Activated T-helper 2 cell treated with anti-CD3 and anti-CD28 coated beads, Interferon-gamma antibody, Interleukin-2, Interleukin-4, amounts not matched to agents 10 μg/mL and 5 μg/mL and 100 μg/mL, durations not matched to agents 14 hours and 24 hours and 36 hours (primary cell): ENCODE measurements around the gene WDR18. TPM values are rescaled to one million over a fixed set of nuclear protein-coding genes. Genes with fewer than 3 reads are reported as not detected.

Experiments used
- DNase-seq: peaks from one replicate; pipeline ENCODE4 v3.0.0; 2021; ENCODE audit warnings: low spot score
- H3K27ac Mint-ChIP-seq: one replicate; pipeline ENCODE4 v1.8.0; 2021; ENCODE audit warnings: mixed read lengths
- H3K27me3 Mint-ChIP-seq: one replicate; pipeline ENCODE4 v1.8.0; 2021; ENCODE audit warnings: low read depth, mixed read lengths
- H3K36me3 Mint-ChIP-seq: one replicate; pipeline ENCODE4 v1.8.0; 2021; ENCODE audit warnings: low read depth, mixed read lengths
- H3K4me1 Mint-ChIP-seq: one replicate; pipeline ENCODE4 v1.8.0; 2021; ENCODE audit warnings: low read depth, mixed read lengths
- H3K4me3 Mint-ChIP-seq: one replicate; pipeline ENCODE4 v1.8.0; 2021; ENCODE audit warnings: low read depth, mild to moderate bottlenecking, moderate library complexity, mixed read lengths
- H3K9me3 Mint-ChIP-seq: one replicate; pipeline ENCODE4 v1.8.0; 2021; ENCODE audit warnings: mixed read lengths
- intact Hi-C: fragments of 100-400 bp; cut with micrococcal nuclease; formaldehyde crosslinking; loops from one replicate; pipeline ENCODE4 v1.15.1; 2023
- total RNA-seq: library from RNA; stranded (reverse); gene quantifications from 2 replicates; pipeline ENCODE4 v1.2.3, GENCODE V29; 2022

WDR18 gene
- total RNA-seq, 1 donor from 2014 or later: 94.9 TPM

DNA sequence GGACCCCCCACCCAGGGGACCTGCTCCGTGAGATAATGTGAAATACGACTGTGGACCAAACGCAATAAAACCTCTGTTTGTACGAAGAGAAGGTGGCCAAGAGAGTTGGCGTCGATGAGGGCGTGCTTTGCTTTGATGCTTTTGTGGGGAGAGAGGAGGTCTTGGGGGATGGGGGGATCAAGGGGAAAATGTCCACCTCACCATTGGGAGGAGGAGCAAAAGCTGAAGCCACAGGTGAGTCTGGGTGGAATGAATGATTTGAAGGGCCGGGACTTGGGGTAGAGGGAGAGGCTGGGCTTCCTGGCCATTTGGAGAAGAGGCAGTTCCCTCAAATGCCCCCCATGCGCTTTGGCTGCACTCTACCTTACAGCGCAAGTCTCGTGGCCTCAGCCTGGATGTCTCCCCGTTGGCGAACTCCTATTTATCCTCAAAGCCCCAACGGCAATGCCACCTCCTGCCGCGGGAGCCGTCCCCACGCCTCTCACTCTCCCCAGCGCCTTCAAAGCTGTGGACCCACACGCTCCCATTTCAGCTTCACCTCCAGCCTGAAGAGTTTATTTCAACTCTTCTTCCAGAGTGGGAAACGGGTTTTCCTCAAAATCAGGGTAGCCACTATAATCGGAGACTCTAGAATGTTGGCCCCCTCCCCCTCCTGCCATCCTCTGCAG, 55.0 kb downstream of the WDR18 start:
- Mint-ChIP-seq H3K27ac (peak overlapping the region; percentile 68), H3K4me3 (peak overlapping the region; percentile 96)
- intact Hi-C loops: loop anchor here (2.0 kb wide), 3 partner anchors 18 to 202 kb away; partner anchors contain the start of genes ATP5F1D, RNU6-2 and TMEM259

DNA sequence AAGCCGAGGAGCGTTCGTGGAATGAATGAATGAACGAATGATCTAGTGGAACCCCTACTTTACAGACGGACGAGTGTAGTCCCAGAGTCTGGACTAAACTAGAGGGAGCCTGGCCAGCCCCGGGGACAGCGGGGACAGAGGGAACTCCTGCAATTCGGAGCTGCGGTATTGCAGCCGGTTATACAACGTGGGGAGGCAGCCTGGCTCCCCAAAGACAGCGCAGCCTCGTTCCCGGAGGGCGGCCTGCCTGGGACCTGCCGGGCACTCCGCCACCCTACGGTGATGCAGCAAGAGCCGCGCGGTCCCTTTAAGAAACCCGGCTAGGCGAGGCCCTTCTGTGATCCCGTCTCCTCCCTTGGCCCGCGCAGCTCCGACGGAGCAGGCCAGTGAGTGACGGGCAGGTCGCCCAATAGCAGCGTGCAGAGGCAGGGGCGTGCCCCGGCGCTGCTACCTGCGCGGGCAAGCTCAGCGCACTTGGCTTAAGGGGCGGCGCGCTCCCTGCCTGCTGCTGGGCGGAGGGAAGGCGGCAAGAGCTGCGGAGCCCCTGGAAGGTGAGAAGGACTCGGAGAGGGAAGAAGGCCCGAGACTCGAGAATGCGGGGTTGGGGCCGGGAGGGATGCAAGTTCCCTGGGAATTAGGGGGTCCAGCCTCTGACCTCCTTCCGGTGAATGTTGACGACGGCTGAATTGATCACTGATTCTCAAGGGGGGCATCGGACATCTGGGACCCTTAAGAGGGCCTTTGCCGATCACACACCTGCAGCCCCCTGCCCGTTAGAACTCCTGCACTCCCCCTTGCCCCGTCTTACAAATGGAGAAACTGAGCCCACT, 55.7 kb downstream of the WDR18 start, which contains the start of gene ABCA7:
Gene ABCA7 (plus strand): TSS at position 462 of the 830 bp plus-strand sequence. CDS start 1,255 bp downstream, outside the sequence.
- H3K27me3 Mint-ChIP-seq: no peaks in the 10 kb centered on the region
- H3K4me3 Mint-ChIP-seq: peak within 1 kb of the TSS; percentile 96
- H3K9me3 Mint-ChIP-seq: no peaks in the 10 kb centered on the region
- H3K27ac Mint-ChIP-seq: peak within 1 kb of the TSS; percentile 68
- H3K36me3 Mint-ChIP-seq: peaks cover 46% of the 10 kb centered on the region
- peak; percentile 99 for DNase-seq
- intact Hi-C loops: loop anchor here (1.0 to 2.0 kb wide), 5 partner anchors 12 to 201 kb away; partner anchors contain the start of genes ATP5F1D, RNU6-2 and TMEM259
- peaks cover 36% of the 10 kb centered on the region for H3K4me1 Mint-ChIP-seq

More for the DNA sequence above, 55.0 kb downstream of the WDR18 start:
- Mint-ChIP-seq H3K27me3 (no peaks in the 10 kb centered on the region), H3K4me1 (peaks cover 36% of the 10 kb centered on the region), H3K9me3 (no peaks in the 10 kb centered on the region), H3K36me3 (peaks cover 46% of the 10 kb centered on the region)
- no peak for DNase-seq

DNA sequence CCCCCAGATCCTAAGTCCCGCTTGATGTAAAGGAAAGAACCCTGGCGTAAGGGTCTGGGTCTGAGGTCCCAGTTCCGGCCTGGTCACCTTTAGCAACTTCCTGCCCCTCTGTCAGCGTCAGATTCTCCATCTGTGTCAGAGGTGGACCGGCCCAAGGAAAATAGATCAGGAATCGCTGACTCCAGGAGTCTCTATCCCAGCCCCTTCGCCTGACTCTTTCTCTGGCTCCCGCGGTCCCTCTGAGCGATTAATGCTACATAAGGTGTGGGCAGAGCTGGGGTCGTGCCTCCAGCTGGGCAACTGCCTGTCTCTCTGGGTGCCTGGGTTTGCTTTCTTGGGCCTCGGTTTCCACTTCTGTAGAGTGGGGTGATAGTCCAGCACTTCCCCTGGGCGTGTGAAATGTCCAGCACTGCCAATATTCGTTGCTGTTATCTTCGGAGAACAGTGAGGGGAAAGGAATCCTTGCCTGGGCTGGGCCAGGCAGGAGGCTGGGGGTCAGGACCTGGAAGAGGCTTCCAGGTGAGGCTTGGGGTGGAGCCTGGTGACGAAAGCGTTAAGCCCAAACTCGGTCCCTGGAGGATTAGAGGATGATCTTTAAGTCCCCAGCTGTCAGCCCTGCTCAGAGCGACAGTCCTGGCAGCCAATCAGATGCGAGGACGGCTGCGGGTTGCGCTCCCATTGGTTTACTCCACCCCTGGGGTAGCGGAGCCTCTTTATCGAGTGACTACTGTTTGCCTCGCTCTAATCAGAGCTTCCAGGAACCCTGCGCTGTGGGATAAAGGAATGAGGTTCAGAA, 56.5 kb downstream of the WDR18 start:
- H3K27ac Mint-ChIP-seq: peak overlapping the region; percentile 64
- peaks cover 33% of the 10 kb centered on the region for H3K4me1 Mint-ChIP-seq
- DNase-seq: peak; percentile 92
- H3K36me3 Mint-ChIP-seq: peaks cover 42% of the 10 kb centered on the region
- intact Hi-C loops: loop anchor here (1.0 to 2.0 kb wide), 2 partner anchors 12 to 28 kb away; no protein-coding TSS in a partner anchor
- no peaks in the 10 kb centered on the region for H3K27me3 Mint-ChIP-seq
- peak overlapping the region; percentile 96 for H3K4me3 Mint-ChIP-seq
- no peaks in the 10 kb centered on the region for H3K9me3 Mint-ChIP-seq

DNA sequence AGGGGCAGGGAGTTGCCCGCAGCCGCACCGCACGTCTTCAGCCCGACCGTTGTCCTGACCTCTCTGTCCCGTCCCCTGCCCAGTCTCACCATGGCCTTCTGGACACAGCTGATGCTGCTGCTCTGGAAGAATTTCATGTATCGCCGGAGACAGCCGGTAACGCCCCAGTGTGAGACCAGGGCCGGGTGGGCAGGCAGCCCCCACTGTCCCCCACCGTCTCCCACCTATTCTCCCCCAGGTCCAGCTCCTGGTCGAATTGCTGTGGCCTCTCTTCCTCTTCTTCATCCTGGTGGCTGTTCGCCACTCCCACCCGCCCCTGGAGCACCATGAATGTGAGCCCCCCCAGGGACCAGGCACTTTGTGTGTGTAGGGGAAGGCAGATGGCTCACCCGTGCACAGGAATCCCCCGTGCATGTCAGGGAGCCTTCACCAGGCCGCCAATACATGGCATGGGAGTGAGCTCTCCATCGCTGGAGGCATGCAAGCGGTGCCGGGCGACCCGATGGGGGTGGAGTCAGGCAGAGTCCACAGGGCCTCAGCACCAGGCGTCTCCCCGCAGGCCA, 57.2 kb downstream of the WDR18 start:
- peaks cover 33% of the 10 kb centered on the region for H3K4me1 Mint-ChIP-seq
- intact Hi-C loops: loop anchor here (2.0 kb wide), 1 partner anchor 27 kb away; no protein-coding TSS in a partner anchor
- peak overlapping the region; percentile 19 for H3K27ac Mint-ChIP-seq
- H3K4me3 Mint-ChIP-seq: peak overlapping the region; percentile 96
- H3K36me3 Mint-ChIP-seq: peaks cover 35% of the 10 kb centered on the region
- no peaks in the 10 kb centered on the region for H3K9me3 Mint-ChIP-seq
- no peak for DNase-seq
- no peaks in the 10 kb centered on the region for H3K27me3 Mint-ChIP-seq

DNA sequence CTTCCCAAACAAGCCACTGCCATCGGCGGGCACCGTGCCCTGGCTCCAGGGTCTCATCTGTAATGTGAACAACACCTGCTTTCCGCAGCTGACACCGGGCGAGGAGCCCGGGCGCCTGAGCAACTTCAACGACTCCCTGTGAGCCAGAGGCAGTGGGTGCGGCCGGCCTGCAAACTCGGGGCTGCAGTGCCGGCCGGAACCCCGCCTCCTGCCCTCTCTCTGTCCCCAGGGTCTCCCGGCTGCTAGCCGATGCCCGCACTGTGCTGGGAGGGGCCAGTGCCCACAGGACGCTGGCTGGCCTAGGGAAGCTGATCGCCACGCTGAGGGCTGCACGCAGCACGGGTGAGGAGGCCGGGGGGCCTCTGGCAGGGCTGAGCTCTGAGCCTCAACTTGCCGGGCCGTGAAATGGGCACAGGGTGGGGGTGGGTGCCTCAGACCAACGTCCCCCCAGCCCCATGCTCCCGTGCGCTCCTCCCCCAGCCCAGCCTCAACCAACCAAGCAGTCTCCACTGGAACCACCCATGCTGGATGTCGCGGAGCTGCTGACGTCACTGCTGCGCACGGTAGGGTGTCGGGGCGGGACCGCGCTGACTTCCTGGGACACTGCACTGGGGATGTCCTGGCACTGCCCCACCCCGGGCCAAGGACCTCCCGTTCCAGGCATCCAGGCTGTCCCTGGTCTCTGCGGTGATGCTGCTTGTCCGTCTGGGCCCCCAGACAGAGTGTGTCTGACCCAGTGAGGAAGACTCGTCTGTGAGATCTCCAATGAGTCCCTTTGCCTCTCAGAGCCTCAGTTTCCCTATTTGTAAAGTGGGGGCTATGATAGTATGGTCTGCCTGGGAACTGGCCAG, 57.9 kb downstream of the WDR18 start:
- peaks cover 28% of the 10 kb centered on the region for H3K36me3 Mint-ChIP-seq
- no peaks in the 10 kb centered on the region for H3K27me3 Mint-ChIP-seq
- peaks cover 30% of the 10 kb centered on the region for H3K4me1 Mint-ChIP-seq
- DNase-seq: no peak
- intact Hi-C loops: loop anchor here (2.0 kb wide), 1 partner anchor 27 kb away; no protein-coding TSS in a partner anchor
- no peak overlapping the region for H3K27ac Mint-ChIP-seq
- no peak overlapping the region for H3K4me3 Mint-ChIP-seq
- no peaks in the 10 kb centered on the region for H3K9me3 Mint-ChIP-seq

DNA sequence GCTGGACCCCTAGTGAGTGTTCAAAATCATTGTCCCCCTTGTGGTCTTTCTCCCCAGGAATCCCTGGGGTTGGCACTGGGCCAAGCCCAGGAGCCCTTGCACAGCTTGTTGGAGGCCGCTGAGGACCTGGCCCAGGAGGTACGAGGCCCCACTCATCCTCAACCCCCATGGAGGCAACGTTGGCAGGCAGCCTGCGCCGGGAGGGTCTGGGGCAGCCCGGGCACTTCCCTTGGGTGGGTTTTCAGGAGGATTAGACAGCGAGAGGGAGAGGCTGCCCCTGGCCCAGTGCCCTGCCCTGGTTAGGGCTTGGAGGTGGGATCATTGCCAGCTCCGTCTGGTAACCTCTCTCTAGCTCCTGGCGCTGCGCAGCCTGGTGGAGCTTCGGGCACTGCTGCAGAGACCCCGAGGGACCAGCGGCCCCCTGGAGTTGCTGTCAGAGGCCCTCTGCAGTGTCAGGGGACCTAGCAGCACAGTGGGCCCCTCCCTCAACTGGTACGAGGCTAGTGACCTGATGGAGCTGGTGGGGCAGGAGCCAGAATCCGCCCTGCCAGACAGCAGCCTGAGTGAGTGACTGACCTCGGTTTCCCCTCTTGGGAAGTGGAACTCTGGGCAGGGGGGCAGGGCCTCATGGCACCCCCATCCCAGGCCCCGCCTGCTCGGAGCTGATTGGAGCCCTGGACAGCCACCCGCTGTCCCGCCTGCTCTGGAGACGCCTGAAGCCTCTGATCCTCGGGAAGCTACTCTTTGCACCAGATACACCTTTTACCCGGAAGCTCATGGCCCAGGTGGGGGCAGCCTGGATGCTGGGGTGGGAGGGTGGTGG, 58.8 kb downstream of the WDR18 start:
- intact Hi-C loops: no loop called here
- Mint-ChIP-seq H3K27me3 (no peaks in the 10 kb centered on the region), H3K4me1 (peaks cover 25% of the 10 kb centered on the region), H3K27ac (no peak overlapping the region), H3K36me3 (peaks cover 20% of the 10 kb centered on the region), H3K9me3 (no peaks in the 10 kb centered on the region), H3K4me3 (no peak overlapping the region)
- no peak for DNase-seq

Other genes starting within 250 kb of the WDR18 start
- not detected in 2 replicates for gene MISP, start 233.2 kb upstream of the WDR18 start, total RNA-seq
- gene PTBP1, start 186.9 kb upstream of the WDR18 start, total RNA-seq: 735 and 739 TPM in 2 replicates
- gene PLPPR3, start 162.4 kb upstream of the WDR18 start, total RNA-seq: not detected in 2 replicates
- gene AZU1, start 156.5 kb upstream of the WDR18 start, total RNA-seq: not detected in 2 replicates
- not detected in 2 replicates for gene PRTN3, start 143.3 kb upstream of the WDR18 start, total RNA-seq
- gene ELANE, start 132.0 kb upstream of the WDR18 start, total RNA-seq: not detected in 2 replicates
- 0.94 and 1.8 TPM in 2 replicates for gene CFD, start 124.7 kb upstream of the WDR18 start, total RNA-seq
- 55.7 and 64.1 TPM in 2 replicates for gene MED16, start 91.2 kb upstream of the WDR18 start, total RNA-seq
- not detected in 2 replicates for gene RNU6-9, start 90.9 kb upstream of the WDR18 start, total RNA-seq
- 77.1 and 83.3 TPM in 2 replicates for gene R3HDM4, start 71.1 kb upstream of the WDR18 start, total RNA-seq
- gene KISS1R, start 67.0 kb upstream of the WDR18 start, total RNA-seq: 7.1 and 8.0 TPM in 2 replicates
- gene ARID3A, start 58.3 kb upstream of the WDR18 start, total RNA-seq: 42.0 and 42.6 TPM in 2 replicates
- gene GRIN3B, start 16.1 kb downstream of the WDR18 start, total RNA-seq: 0.11 TPM in 1 of 2 replicates, not detected in the other
- gene TMEM259, start 36.8 kb downstream of the WDR18 start, total RNA-seq: 137 and 138 TPM in 2 replicates
- gene RNU6-2, start 37.2 kb downstream of the WDR18 start, total RNA-seq: not detected in 2 replicates
- gene CNN2, start 42.3 kb downstream of the WDR18 start, total RNA-seq: 160 and 163 TPM in 2 replicates
- gene ABCA7, start 55.8 kb downstream of the WDR18 start, total RNA-seq: 17.2 and 19.6 TPM in 2 replicates
- gene ARHGAP45, start 82.8 kb downstream of the WDR18 start, total RNA-seq: 158 TPM in 2 replicates
- 260 and 272 TPM in 2 replicates for gene POLR2E, start 111.0 kb downstream of the WDR18 start, total RNA-seq
- 257 TPM in 2 replicates for gene GPX4, start 119.6 kb downstream of the WDR18 start, total RNA-seq
- gene SBNO2, start 189.9 kb downstream of the WDR18 start, total RNA-seq: 82.8 and 87.0 TPM in 2 replicates
- gene STK11, start 221.4 kb downstream of the WDR18 start, total RNA-seq: 65.7 and 71.1 TPM in 2 replicates